AG09309 (cell line): ENCODE data around the gene ZNF541.

Experiments used
- DNase-seq: peaks from one replicate; pipeline ENCODE4 v3.0.0-alpha.2; 2010; ENCODE audit warnings: low read depth
- H3K4me3 ChIP-seq: 2 replicates; pipeline ENCODE4 v1.5.1; 2011; ENCODE audit warnings: mild to moderate bottlenecking, low read depth, low read length, moderate library complexity; ENCODE audit not compliant: control insufficient read depth
- TF ChIP-seq, protein P1 (sequence below): IDR thresholded peaks from 2 replicates; pipeline ENCODE4 v1.5.1; 2011; ENCODE audit warnings: mild to moderate bottlenecking, low read depth, low read length, inconsistent platforms; ENCODE audit not compliant: insufficient read depth, control insufficient read depth; ENCODE audit errors: missing control alignments

The ZNF541 gene

GRCh38 chr19:47573071-47574026, at the start of gene ZNF541:
Gene ZNF541, minus strand, starts transcription at chr19:47573148. Its CDS starts 17,292 bp downstream, at chr19:47555856.
- no peak for DNase-seq
- peak within 1 kb of the TSS; percentile 23 for H3K4me3 ChIP-seq

DNA sequence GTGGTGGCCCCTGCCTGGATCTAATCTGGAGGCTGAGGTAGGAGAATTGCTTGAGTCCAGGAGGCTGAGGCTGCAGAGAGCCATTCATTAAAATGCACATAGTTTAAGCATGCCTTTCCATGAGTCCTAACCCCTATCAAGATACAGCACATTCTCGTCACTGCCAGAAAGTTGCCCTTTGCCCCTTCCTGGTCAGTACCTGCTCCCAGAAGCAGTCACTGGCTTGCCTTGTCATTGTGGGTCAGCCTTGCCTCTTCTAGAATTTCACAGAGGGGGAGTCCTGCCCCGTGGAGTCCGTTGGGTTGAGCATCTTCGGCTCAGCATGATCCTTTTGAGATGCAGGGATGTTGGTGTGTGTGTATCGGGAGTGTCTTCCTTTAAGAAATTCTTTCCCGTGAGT, 46.8 kb upstream of the ZNF541 start:
- no peak overlapping the region for H3K4me3 ChIP-seq
- DNase-seq = no peak
- TF ChIP-seq, protein P1, sequence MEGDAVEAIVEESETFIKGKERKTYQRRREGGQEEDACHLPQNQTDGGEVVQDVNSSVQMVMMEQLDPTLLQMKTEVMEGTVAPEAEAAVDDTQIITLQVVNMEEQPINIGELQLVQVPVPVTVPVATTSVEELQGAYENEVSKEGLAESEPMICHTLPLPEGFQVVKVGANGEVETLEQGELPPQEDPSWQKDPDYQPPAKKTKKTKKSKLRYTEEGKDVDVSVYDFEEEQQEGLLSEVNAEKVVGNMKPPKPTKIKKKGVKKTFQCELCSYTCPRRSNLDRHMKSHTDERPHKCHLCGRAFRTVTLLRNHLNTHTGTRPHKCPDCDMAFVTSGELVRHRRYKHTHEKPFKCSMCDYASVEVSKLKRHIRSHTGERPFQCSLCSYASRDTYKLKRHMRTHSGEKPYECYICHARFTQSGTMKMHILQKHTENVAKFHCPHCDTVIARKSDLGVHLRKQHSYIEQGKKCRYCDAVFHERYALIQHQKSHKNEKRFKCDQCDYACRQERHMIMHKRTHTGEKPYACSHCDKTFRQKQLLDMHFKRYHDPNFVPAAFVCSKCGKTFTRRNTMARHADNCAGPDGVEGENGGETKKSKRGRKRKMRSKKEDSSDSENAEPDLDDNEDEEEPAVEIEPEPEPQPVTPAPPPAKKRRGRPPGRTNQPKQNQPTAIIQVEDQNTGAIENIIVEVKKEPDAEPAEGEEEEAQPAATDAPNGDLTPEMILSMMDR = no peak

More at GRCh38 chr19:47573071-47574026, at the start of gene ZNF541:
- TF ChIP-seq, protein P1 = no peak

- DNase-seq = no peak
- TF ChIP-seq, protein P1 = no peak
- H3K4me3 ChIP-seq = no peak overlapping the region
Measured at GRCh38 chr19:47618771-47619170, 45.8 kb upstream of the ZNF541 start.

GRCh38 chr19:47615714-47616113, 42.8 kb upstream of the ZNF541 start:
- TF ChIP-seq, protein P1 = no peak
- DNase-seq = no peak

DNA sequence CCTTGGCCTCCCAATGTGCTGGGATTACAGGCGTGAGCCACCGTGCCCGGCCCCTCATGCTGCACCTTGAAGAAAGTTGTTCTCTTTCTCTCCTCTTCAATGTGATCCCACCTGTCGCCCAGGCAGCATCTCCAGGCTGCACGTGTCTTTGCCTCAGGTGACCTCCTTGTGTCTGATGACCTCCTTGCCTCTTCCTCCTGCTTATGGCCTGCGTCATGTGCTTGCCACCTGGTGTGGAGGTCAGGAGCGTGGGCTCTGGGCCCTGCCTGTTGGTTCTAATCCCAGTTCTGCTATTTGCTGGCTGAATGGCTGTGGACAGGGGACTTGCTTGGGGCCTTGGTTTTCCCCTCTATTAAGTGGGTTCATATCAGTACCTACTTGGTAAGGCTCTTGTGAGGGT, 42.3 kb upstream of the ZNF541 start:
- TF ChIP-seq, protein P1 = no peak
- H3K4me3 ChIP-seq = no peak overlapping the region
- no peak for DNase-seq

More at GRCh38 chr19:47615714-47616113, 42.8 kb upstream of the ZNF541 start:
- H3K4me3 ChIP-seq = no peak overlapping the region

GRCh38 chr19:47614559-47614958, 41.6 kb upstream of the ZNF541 start:
- H3K4me3 ChIP-seq = no peak overlapping the region
- TF ChIP-seq, protein P1 = no peak
- DNase-seq = no peak
